ENCODE data around the gene NPHP4.

DNA sequence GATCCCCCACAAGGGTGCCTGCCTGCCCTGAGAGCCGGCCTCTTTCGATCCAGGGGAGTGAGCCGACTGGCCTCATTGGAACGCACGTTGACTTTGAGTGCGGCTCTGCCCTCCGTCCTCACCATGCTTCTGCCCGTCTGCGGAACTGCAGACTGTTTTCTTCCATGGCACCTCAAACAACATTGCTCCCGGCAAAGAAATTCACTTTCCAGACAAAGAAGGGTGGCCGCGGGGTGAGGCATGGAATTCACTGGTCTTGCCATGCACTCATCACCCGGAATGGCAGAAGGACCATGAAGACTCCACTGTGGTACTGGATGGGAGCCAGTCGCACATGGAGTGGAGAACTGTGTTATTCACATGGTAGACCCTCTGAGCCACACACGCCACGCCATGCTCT is 169.5 kb downstream of the NPHP4 start:
- no peak for TF ChIP-seq CTCF (IDR thresholded peaks at IDR 0.05)
- no peak for TF ChIP-seq POLR2AphosphoS5 (IDR thresholded peaks at IDR 0.05)

Measured in transverse colon (tissue), 4 donors.